ENCODE measurements around the gene VPS29.
A peak's percentile ranks its signal among the peaks of the same experiment; 100 is the strongest.
"Not testable (repeated sequence)": the region's sequence is repeated elsewhere in the genome, so short reads cannot be mapped to it uniquely, and the experiment has no call there.

VPS29 gene

GRCh38 chr12:110501752-110502738 is at the start of gene VPS29, which contains the start of gene RAD9B:
Gene VPS29, minus strand, starts transcription at chr12:110502111. Its CDS starts 60 bp downstream, at chr12:110502051.
Gene RAD9B, plus strand, starts transcription at chr12:110502331. Its CDS starts 7 bp downstream, at chr12:110502338.
- DNase-seq (ENCODE audit: low read depth), result peak; percentile 96

GRCh38 chr12:110550981-110551380 is 49.1 kb upstream of the VPS29 start:
- no peak for DNase-seq (ENCODE audit: low read depth)

- no peak for DNase-seq (ENCODE audit: low read depth)
Observed at GRCh38 chr12:110549716-110550115, 47.8 kb upstream of the VPS29 start.

GRCh38 chr12:110548678-110549077 is 46.8 kb upstream of the VPS29 start:
- no peak for DNase-seq (ENCODE audit: low read depth)

DNA sequence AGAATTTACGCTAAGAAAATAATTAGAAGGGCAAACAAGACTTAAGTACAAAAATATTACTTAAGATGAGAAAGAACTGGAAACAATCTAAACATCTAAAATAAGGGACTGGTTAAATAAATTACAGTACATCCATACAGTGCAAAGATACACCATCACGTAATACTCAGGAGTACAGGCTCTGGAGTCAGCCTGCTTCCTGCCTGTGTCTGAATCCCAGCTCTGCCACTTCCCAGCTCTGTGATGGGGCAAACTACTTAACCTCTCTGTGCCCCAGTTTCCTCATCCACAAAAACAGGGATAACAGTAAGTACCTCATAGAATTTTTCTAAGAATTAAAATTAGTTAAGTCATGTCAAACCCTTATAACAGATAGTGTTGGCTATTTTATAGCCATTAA is 45.2 kb upstream of the VPS29 start:
- DNase-seq (ENCODE audit: low read depth), result no peak

DNA sequence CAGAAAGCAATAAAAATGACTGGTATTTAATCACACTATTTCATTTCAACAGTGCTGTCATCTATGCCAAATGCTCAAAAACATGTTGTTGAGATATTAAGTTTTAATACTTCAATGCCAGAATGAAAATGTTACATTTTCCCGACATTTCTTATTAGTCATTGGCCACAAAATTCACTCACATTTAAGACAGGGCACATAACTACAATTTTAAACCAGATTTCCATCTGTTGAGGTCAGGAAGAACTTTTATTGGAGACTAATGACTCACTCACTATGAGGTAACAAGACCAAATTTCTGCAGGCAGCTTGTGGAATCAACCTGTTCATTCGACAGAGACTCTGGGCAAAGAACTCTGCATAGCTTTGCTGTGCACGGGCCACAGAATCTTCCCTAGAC is 44.4 kb upstream of the VPS29 start:
- peak; percentile 81 for DNase-seq (ENCODE audit: low read depth)

- no peak for DNase-seq (ENCODE audit: low read depth)
Observed at GRCh38 chr12:110545812-110546211, 43.9 kb upstream of the VPS29 start.

- DNase-seq (ENCODE audit: low read depth), result not testable (repeated sequence)
Observed at GRCh38 chr12:110545259-110545658, 43.3 kb upstream of the VPS29 start.

DNA sequence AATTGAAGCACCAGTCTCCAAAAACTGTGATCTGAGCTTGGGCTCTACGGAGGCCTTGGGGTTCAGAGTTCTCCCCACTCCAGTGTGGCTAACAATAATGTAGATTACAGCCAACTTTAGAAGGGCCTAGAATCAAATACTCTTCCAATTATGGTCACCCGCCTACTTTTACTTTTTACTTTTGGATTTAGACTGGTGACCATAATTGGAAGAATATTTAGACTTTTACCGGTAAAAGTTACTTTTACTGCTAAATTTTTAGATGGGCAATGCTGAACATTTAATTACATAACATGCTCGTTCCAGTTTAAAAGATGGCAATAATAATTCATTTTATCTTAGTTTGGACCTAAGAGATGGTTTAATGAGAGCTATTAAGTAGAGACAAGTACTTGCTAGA is 42.1 kb upstream of the VPS29 start:
- DNase-seq (ENCODE audit: low read depth), result no peak

- DNase-seq (ENCODE audit: low read depth), result no peak
Observed at GRCh38 chr12:110543252-110543959, 41.5 kb upstream of the VPS29 start.

DNA sequence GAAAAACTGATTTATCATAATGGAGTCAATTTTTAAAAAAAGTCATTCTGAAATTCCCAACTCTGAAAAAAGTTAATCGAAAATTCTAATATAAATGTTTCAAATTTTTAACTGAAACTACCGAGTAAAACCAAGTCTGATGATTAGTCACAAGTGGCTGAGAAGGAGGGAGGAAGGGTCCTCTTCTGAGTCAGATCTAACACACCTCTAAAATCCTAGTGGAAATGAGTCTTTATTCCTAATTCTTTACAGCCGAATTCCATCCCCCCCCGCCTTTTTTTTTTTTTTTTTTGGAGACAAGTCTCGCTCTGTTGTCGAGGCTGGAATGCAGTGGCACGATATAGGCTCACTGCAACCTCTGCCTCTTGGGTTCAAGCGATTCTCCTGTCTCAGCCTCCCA is 38.1 kb upstream of the VPS29 start:
- no peak for DNase-seq (ENCODE audit: low read depth)

GRCh38 chr12:110538869-110539622 is 37.1 kb upstream of the VPS29 start:
- no peak for DNase-seq (ENCODE audit: low read depth)

DNA sequence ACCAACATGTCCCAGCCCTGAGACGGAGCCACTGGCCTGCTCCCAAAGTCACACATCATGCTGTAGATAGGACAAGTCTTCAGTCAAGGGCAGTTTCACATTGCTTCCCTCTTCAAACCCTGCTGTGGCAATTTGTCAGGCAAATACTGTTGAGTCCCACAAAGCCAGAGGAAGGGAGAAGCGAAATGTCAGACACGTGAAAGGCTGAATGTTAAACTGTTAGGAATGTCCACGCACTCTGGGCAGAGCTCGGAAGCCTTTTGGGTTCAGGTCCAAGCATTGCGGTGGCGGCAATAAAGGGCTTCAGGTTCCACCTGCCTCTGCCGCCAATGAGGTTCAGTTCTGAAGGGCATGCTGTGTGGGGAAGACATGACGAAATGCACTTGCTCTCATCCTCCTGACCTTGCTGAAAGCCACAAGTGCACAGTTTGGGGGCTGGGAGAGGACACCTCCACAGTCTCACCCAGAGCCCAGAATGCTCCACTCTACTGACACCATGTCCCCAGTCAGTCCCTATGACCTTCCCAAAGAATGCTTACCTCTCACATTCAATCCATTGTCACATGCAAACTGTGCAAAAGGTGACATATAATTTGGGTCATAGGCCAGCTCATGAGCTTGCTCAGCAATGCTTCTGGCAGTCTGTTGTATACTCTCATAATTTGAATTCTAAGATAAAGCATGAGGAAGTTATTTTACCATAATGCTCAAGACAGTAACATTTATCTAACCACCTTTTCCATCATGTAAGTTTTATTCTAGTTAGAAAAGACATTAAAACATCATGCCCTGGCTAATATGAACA is 35.9 kb upstream of the VPS29 start:
- no peak for DNase-seq (ENCODE audit: low read depth)

DNA sequence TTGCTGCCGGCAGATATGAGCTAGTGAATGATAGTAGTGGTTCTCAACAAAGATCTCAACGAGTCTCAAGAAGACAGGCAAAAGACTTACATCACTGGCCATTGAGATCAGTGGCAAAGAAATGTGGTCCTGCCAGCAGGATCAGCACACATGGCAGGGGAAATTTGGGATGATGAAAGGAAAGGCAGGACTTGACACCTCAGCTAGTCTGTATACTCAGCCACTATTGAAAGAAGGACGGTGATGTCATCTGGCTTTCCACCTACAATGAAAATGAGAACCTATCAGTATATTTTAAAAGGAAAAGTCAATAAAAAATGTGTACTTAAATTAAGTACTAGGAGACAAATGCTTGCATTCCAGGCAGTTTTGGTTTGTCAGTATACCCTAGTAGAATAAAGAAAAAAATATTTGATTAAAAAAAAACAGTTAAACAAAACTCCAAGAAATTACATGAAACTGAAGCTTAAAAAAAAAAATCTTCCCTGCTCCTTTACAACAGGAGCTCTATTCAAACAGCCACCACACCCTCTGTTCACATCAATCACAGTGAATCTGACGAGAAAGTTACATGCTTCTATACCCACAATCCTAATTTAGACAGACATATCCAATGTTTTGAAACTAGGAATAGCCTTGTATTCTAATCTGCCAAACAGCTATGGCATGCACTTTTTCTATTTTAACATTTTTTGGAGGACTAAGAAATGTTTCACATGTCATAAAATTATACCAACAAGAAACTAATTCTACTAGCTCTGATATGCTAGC is 35.1 kb upstream of the VPS29 start:
- no peak for DNase-seq (ENCODE audit: low read depth)

- no peak for DNase-seq (ENCODE audit: low read depth)
Observed at GRCh38 chr12:110534811-110535210, 32.9 kb upstream of the VPS29 start.

- DNase-seq (ENCODE audit: low read depth), result no peak
Observed at GRCh38 chr12:110533607-110534006, 31.7 kb upstream of the VPS29 start.

- no peak for DNase-seq (ENCODE audit: low read depth)
Observed at GRCh38 chr12:110532644-110533043, 30.7 kb upstream of the VPS29 start.

DNA sequence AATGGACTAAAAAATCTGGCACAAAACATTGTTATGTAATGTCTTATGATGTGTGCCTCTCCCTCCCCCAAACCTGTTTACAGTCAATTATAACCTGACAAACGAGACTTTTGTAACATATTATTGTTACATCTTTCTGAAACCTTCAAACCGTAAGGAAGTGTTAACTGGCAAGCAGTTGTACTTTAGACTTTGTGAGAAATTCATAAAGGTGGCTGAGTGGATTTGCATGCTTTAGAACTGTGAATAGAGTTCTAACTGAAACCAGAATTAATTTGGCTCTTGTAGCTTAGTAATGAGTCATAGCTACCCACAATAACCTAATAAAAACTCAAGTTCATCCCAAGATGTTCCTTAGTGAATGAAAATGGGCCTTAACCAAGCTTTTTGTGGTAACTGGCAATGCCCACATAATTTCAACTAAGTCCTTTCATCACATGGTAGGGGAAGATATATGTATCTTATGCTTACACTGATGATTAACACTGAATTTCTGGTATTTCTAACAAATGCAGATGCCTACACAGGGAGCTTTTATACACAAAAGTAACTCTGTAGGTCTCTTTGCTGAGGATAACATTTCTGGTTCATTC is 29.9 kb upstream of the VPS29 start:
- DNase-seq (ENCODE audit: low read depth), result no peak

DNA sequence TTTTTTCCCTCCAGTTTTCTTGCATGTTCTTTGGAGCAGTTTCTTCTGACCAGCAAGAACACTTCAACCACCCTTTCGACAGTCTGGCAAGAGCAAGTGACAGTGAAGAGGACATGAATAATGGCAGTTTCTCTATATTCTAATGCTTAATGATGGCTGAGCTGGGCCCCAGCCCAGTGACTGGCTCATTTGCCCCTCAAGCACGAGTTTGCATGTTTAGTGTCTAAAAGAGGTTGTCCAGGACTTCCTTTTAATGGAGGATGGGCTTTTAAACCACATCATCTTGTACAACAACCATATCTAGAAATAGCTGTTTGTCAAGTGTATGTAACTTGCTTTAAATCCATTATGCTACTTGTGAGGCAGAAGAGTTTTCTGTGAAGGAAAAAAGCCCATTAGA is 28.6 kb upstream of the VPS29 start:
- DNase-seq (ENCODE audit: low read depth), result no peak

DNA sequence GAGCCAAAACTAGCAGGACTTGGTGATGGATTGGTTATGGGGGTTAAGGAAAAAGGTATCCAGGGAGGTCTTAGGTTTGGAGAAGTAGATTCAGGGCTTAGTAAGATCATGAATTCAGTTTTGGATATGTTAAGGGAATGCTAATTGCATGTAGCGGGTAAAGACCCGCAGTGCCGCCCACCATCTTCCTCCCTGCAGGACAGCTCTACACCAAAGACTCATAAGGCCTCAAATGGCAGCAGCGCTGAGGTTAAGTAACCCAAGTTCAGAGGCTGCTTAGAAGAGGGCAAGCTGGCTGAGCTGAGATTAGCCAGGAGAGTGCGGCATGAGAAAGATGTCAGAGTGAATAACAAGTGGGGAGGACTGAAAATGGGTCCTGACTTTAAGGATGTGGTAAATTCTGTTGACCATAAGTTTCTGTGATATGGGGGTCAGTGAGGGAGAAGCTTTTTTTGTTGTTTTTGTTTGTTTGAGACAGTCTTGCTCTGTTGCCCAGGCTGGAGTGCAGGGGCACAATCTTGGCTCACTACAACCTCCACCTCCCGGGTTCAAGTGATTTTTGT is 26.4 kb upstream of the VPS29 start:
- DNase-seq (ENCODE audit: low read depth), result no peak
